HG03575 (cell line): Measurements from ENCODE around the gene COL4A6.
"Not testable (repeated sequence)": the region's sequence is repeated elsewhere in the genome, so short reads cannot be mapped to it uniquely, and the experiment has no call there.

Experiments
- ATAC-seq: cut with Tn5 transposase; IDR thresholded peaks from one replicate; pipeline ENCODE4 v1.9.1; 2021; ENCODE audit not compliant: unreplicated experiment, insufficient number of reproducible peaks, low FRiP score; ENCODE audit errors: extremely low read depth

Gene COL4A6

DNA sequence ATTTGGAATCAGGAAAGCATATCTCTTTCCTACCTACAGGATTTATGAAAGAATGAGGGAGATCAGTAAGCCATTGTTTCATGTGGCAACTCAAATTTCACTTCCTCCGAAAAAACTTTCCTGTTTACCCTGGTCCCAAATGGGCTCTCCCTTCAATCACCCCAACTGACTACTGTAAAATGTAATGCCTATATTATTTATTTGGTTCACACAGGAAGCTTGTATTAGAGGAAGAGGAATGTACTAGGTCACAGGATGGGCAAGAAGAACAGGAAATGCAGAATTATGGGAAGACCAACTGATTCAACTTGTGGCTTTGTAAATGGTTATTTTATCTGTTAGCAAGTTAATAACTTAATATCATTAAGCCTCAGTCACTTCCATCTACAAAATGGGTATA lies 23.1 kb downstream of the COL4A6 start:
- ATAC-seq: no peak

DNA sequence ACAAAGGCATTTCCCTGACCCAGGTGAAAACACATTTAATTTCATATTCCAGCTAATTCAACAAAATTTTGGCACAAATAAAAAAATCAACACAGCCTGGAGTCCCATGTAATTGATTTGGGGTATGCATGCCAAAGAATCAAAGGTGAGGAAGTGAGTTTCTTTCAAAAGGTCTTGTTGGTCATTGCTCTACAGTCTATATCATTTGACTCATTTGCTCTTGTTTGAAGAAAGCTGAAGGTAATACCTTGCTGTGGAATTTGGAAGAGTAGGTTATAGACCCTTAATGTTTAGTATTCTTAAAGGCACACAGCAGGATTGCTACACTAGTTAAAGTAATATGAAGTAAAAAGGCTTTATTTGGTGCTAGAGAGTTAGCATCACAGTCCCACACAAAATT lies 25.4 kb downstream of the COL4A6 start:
- no peak for ATAC-seq

DNA sequence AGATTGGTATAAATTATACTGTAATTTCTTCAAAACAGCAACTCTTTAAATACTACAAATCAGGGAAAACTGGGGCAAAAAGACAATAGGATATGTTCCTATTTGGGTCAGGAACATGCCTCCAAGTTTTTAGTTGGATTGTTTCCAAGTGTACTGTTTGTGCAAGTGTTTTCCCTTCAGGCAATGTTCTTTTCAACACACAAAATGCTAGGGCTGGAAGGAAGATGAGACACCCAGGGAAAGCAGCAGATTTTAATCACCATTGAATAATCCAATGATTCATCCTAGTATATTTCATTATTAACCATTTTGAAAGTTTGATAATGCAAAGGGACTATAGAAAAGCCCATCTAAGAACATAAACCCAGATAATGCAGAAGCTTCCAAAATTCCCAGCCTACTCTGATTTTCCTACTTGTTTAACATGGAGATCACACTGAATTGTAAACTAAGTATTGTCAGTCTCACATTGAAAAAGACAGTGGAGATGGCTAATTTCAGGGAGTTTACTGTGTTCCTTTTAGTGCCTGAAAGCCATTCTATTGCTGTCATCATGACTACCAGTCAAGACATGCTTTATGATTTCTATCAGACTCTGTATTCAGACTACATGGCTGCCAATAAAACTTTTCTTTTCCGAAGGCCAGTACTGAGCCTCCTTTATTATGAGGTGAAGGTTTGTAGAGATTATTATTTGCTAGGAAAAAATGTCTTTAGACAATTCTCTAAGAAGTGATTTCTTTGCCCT lies 38.6 kb downstream of the COL4A6 start:
- ATAC-seq: no peak

DNA sequence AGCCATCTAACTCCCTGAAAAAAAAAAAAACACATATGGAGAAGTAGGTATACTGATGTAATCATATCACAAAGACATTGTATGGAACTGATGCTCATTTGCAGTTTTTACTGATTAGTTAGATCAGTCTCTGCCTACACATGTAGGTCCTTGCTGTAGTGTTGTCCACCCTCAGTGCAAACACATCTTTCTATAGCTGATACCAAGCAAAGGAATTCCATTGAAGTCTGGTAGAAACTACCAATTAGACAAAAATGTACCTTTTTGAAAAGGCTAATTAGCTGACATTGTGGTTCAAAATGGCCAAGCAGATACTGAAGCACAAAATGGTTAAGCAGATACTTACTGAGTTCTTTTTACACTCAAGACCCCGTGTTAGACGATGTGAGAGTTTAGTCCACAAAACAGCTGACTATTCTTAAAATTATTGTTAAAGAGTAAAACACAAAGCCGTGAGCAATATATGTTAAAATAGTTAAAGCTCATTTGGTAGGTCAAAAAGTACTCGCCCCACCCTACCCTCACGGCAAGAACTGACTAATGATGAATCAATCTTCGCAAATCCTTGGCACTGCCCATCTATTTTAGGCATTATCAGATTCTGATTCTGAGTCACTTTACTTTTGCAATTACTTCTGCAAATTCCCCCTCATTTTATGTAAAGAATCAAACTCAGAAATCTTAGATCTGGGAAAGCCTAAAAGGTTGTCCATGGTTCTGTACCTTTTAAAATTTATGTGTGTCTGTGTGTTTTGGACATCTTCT lies 40.4 kb downstream of the COL4A6 start:
- ATAC-seq: no peak

DNA sequence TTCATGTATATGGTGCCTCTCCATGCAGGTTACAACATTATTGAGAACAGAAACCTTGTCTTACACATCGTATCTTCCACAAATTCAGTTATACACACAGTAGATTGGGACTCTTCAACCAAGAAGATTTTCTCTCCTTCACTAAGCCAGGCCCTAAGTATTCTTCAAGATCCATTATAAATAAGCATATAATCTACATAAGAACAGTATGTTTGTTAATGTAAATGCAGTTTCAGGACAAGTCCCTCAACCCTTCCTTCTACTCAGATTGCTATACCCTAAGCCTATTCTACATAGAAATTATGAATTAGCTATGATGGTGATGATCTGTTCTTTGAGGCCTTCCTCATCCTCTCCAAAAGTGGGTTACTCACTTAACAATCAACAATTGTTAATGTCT lies 41.2 kb downstream of the COL4A6 start:
- ATAC-seq: no peak

DNA sequence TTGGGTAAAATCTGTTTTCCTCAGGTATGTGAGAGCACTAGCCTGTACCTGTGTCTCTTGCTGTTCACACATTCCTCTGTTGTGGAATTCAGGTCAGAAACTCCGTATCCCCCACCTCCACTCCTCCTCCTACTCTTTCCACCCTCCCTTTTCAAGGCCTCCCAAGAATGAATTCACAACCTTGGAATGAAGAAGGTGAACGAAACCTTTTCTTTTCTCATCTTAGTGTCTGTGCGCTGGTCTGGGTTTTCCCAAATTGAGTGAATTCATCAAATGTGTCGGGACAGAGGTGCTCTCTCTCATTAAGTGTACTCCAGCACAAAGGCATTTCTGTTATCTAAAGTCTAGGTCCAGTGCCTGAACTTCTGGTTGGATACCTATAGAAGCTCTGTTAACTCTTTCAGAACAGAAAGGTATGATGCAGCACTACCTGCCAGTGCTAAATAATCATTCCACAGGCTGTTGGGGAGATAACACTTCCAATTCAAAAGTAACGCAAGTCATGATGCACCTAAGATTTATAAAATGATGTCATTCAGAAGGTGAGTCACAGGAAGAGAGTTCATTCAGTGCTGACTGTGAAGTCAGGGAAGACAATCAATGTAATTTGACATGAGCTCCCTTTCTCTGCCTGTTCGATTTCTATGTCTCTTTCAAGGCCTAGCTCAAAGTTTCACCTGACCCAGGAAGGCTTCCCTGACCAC lies 41.9 kb downstream of the COL4A6 start:
- no peak for ATAC-seq

DNA sequence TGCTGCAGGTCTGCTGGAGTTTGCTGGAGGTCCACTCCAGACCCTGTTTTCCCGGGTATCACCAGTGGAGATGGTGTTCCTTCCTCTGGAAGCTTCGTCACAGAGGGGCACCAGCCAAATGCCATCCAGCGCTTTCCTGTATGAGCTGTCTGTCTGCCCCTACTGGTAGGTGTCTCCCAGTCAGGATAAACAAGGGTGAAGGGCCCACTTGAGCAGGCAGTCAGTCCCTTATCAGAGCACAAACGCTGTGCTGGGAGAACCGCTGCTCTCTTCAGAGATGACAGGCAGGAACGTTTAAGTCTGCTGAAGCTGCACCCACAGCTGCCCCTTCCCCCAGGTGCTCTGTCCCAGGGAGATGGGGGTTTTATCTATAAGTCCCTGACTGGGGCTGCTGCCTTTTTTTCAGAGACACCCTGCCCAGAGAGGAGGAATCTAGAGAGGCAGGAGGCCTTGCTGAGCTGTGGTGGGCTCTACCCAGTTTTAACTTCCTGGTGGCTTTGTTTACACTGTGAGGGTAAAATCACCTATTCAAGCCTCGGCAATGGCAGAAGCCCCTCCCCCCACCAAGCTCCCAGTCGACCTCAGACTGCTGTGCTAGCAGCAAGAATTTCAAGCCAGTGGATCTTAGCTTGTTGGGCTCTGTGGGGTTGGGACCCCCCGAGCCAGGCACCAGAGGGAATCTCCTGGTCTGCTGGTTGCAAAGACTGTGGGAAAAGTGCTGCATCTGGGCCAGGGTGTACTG lies 47.1 kb downstream of the COL4A6 start:
- ATAC-seq: not testable (repeated sequence)

DNA sequence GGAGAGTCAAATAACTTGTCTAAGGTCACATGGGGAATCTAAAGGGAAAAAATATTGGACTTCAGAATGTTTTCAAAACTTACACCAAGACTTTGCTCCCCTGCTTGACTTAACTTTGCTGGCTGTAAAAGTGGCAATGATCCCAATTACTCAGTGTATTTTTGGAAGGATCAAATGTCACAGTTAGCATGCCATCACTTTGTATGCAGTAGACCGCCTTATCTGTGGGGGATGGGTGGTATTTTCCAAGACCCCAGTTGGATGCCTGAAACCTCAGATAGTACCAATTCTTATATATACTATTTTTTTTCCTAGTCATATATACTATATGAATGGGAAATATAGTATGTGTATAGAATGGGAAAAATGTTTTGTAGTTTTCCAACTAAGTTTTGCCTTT lies 53.4 kb downstream of the COL4A6 start:
- no peak for ATAC-seq

DNA sequence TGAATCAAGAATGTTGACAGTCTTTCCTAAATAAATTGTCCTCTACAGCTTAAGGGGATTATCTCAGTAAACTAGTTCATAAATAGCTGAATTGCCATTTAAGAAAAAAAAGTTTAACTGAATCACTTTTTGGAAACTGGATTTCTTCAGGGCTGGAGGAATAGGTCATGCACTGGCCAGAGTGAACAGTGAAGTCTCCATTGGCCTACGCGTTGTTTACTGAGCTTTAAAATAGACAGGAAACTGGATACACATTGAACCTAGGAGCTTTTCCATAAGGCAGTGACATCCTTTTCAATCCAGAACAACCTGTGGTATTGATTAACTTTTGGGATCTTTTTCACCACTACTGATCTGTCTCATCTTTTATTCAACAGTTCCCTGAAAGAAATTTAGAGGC lies 58.0 kb downstream of the COL4A6 start:
- ATAC-seq: no peak

DNA sequence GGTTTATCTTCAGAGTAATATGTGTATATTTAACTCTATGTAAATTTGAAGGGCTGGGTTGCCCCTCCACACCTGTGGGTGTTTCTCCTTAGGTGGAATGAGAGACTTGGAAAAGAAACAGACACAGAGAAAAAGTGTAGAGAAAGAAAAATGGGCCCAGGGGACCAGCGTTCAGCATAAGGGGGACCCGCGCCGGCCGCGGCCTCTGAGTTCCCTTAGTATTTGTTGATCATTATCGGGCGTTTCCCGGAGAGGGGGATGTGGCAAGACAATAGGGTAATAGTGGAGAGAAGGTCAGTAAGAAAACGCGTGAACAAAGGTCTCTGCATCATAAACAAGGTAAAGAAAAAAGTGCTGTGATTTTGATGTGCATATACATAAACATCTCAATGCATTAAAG lies 61.4 kb downstream of the COL4A6 start:
- ATAC-seq: not testable (repeated sequence)

DNA sequence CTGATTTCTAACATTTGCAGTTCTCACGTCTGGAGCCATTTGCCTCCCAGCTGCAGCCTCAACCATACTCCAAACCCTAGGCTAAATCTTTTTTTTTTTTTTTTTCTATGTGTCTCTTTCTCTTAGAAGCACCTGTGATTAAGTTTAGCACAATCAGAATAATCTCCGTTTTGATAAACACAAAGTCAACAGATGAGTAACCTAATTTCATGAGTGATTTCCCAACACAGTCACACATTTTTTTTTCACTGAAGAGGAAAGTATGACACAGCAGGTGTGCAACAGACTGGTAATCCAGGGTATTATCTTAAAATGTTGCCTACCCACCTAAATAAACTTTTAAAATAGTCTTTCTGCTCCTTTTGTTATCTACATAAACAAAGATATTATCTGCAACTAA lies 62.6 kb downstream of the COL4A6 start:
- not testable (repeated sequence) for ATAC-seq

DNA sequence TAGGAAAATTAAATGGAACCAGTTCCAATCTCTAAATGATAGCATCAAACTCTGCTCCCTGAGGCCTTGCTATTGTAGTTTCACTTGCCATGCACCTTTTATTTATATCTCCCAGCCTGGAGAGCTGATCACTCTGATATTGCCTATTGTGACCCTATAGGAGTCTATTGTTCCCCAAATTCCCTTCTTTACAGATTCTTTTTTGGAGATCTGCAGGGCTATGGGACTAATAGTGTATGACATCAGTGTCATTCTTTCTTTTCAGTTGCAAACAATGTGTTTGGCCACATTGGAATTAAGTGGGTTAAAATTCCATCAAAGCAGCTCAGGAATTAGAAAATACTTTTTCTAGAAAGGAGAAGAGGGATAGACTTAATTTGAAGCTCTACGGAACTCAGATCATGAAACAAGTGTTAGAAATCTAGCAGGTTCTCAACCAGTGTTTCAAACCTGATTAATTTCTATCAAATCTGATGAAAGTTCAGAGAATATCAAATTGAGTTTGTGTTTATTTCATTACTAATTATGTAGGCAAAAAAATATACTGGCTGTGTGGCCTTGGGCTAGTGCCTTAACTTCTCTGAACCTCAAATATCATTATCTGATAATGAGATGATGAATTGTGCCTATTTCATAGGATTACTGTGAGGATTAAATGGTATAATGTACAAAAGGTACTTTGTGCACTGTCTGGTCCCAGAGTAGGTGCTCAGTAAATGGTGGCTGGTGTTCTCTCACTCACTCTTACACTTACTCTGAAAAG lies 71.4 kb downstream of the COL4A6 start:
- ATAC-seq: no peak

DNA sequence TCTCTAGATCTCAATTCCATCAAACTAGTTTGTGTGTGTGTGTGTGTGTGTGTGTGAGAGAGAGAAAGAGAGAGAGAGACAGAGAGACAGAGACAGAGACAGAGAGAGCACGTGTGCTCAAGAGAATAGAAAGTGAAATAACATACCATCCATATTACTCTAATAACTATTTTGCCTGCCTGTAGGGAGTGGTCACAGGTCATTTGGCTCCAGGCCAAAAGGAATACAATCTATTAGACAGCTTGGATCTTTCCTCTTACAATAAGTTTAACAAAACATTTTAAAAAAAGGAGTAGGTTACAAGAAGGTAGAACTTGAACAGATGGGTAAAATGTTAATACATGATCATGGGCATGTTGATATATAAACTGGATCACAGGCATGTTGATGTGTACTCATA lies 76.2 kb downstream of the COL4A6 start:
- ATAC-seq: no peak

DNA sequence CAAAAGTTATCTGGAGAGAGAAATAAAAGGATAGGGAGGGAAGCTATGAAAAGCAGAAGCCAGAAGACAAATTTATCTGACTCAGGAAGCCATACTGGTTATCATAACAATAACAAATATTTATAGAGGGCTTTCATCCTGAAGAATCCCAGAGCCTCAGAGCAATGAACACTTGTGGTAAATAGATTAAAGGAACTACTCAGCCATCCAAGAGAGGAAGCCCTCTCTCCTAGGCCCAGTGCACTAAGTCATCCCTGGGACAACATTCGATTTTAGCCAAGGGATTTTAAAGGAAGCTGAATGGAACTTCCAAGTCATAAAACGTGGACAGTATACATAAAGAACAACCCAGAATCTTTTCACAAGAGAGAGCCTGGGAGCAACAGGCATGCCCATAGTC lies 76.9 kb downstream of the COL4A6 start:
- ATAC-seq: no peak

DNA sequence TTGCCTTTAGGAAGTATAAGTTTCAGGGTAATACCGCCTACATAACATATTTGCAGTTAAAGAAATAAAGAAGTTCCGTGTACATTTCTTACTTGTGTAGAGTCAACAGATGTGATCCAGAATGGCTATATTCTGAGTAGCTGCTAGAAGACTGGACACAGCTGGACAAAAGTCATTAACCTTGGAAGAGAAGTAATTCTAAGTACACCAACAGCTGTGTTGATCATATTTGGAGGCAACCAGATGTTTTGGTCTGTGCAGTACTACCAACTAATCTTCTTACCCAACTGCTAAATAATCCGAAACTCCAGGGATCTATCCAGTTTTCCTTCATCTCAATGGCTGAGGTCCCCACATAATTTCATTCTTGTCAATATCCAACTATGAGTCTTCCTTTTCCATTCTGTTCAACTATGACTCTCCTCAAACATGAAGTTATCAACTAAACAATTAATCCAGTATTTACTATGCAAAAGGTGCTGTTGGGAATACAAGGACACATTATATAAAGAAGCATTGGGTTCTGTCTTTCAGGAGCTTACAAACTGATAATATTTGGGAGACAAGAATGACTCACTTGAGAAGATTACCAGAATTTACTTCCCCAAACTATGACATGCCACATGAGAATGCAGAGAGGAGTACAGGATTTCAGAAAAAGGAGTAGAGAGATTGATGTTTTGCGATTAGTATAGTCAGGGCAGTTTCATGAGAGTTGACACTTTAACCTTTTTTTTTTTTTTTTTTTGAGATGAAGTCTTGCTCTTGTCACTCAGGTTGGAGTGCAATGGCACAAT lies 78.2 kb downstream of the COL4A6 start:
- no peak for ATAC-seq

DNA sequence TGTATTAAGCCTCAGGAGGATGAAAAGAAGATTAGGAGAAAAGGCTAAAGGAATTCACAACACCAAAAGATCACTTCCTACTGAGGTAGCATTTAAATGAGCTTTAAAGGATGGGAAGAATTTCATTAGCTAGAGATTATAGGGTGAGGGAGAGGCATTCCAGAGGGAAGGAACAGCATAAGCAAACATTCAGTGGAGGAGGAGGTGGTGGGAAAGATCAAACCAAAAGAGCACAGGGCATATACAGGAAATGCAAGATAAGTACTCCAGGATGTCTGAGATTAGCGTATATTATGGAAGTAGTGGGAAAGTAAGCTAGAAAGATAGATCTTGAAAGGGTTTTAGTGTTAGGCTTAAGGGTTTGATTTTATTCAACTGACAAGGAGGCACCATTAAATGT lies 84.8 kb downstream of the COL4A6 start:
- no peak for ATAC-seq

DNA sequence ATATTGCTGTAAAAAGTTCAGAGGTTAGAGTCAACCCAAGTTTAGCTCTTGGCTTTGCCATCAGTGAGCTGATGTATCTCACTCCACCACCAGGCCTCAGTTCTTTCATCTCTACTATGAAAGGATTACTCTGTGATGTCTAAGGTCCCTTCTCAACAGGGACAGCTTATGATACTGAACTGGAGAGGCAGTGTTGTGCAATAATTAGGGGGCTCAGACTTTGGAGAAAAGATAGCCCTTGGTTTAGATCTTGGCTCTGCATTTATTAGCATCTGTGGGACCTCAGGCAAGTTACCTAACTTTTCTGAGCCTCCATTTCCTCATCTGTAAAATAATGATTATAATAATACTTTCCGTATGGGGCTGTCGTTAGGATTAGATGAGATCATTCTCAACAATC lies 89.0 kb downstream of the COL4A6 start:
- no peak for ATAC-seq

DNA sequence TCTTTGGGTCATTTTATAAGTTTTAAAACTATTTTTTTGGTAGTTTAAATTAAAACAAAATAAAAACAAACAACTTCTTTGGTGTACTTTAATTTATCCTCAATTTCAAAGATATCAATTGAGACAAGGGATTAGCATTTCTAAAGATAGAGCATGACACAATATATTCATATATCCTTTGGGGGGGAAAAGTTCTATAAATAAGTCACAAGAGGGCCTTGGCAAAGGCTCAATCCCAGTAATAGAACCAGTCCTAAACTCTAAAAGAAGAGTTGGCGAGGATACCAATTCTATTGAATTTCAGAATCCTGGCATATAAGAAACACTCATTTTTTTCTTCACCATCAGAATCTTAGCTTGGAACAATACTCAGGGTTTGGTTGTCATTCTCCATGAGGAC lies 89.7 kb downstream of the COL4A6 start:
- ATAC-seq: no peak
